Subcutaneous abdominal adipose tissue (tissue), 5 donors: ENCODE results near the gene FGF22.

Experiments
- H3K27ac ChIP-seq: one replicate; pipeline ENCODE4 v1.7.0; 2013; ENCODE audit warnings: low read depth, mild to moderate bottlenecking, inconsistent platforms, low read length, moderate library complexity
- H3K27me3 ChIP-seq, 5 donors: one replicate each; pipeline ENCODE4 v1.7.0; 2013; ENCODE audit warnings: low read length in 5 of 5, inconsistent platforms in 1 of 5; ENCODE audit not compliant: control insufficient read depth in 5 of 5, insufficient read depth in 4 of 5
- H3K36me3 ChIP-seq, 5 donors: one replicate each; pipeline ENCODE4 v1.7.0; 2013; ENCODE audit warnings: low read length in 5 of 5; ENCODE audit not compliant: control insufficient read depth in 5 of 5, insufficient read depth in 5 of 5
- H3K4me1 ChIP-seq, 5 donors: one replicate each; pipeline ENCODE4 v1.7.0; 2013; ENCODE audit warnings: low read length in 5 of 5, mild to moderate bottlenecking in 3 of 5, moderate library complexity in 1 of 5; ENCODE audit not compliant: control insufficient read depth in 5 of 5, insufficient read depth in 5 of 5
- H3K4me3 ChIP-seq, 5 donors: one replicate each; pipeline ENCODE4 v1.7.0; 2013; ENCODE audit warnings: low read length in 5 of 5, low read depth in 1 of 5
- H3K9ac ChIP-seq, 5 donors: one replicate each; pipeline ENCODE4 v1.7.0; 2013; ENCODE audit warnings: low read length in 5 of 5, mild to moderate bottlenecking in 4 of 5, moderate library complexity in 3 of 5
- H3K9me3 ChIP-seq, 5 donors: one replicate each; pipeline ENCODE4 v1.7.0; 2013; ENCODE audit warnings: low read length in 5 of 5; ENCODE audit not compliant: control insufficient read depth in 5 of 5
- donor health status: healthy.
- donor health status: healthy.
- donor health status: healthy.
- donor health status: healthy.
- donor health status: healthy.

FGF22 gene

DNA sequence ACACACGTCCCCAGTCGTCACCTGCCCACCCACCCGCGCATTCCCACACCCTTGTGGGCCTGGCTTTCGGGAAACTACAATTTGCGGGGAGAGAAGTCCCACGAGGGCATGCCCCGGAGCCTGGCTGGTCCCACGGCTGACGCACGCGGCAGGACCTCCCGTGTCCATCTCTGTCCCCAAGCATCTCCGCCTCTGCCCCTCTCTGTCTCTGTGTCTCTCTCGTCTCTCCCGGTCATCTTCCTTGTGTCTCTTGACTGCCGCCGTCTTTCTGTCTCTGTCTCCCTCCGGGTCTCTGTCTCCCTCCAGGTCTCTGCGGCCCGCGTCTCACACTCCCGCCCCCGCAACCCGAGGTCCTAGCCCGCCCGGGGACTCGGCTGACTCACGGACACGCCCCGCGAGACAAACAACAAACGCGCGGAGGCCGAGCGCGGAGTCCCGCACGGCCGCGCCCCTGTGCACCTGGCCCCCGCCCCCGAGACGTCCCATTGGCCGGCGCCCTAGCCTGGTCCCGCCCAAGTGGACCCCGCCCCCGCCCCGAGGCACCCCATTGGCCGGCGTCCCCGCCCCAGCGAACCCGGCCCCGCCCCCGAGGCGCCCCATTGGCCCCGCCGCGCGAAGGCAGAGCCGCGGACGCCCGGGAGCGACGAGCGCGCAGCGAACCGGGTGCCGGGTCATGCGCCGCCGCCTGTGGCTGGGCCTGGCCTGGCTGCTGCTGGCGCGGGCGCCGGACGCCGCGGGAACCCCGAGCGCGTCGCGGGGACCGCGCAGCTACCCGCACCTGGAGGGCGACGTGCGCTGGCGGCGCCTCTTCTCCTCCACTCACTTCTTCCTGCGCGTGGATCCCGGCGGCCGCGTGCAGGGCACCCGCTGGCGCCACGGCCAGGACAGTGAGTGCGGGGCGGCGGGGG, at the start of gene FGF22:
Gene FGF22 (plus strand): TSS at position 627 of the 908 bp plus-strand sequence. CDS start 47 bp downstream, at position 674.
- H3K4me3 ChIP-seq, result peak within 1 kb of the TSS; percentile 22 to 69 (median 55)
- H3K9ac ChIP-seq, result peak within 1 kb of the TSS in 1 of 5 donors; percentile 59
- no peaks in the 10 kb centered on the region for H3K27me3 ChIP-seq
- no peak within 1 kb of the TSS for H3K27ac ChIP-seq
- H3K4me1 ChIP-seq, result peaks cover 0 to 15% (median 10%) of the 10 kb centered on the region in 5 donors
- peaks cover 0 to 2% (median 0%) of the 10 kb centered on the region in 5 donors for H3K36me3 ChIP-seq
- H3K9me3 ChIP-seq, result no peaks in the 10 kb centered on the region

DNA sequence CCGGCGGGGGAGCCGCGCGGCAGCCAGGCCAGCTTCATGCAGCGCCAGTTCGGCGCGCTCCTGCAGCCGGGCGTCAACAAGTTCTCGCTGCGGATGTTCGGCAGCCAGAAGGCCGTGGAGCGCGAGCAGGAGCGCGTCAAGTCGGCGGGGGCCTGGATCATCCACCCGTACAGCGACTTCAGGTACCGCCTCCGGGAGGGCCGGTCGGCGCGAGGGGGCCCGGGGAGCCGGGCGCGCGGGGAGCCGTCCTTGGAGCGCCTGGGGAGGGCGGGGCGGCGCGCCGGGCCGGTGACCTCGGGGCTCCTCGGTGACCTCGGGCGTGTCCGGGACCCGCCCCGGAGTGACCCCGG, 49.3 kb upstream of the FGF22 start:
- Histone ChIP-seq H3K36me3 (no peaks in the 10 kb centered on the region), H3K27ac (no peak overlapping the region), H3K9me3 (no peaks in the 10 kb centered on the region), H3K9ac (no peak overlapping the region), H3K4me3 (peak overlapping the region in 1 of 5 donors; percentile 37), H3K4me1 (peaks cover 0 to 24% (median 9%) of the 10 kb centered on the region in 5 donors), H3K27me3 (peaks cover 32 to 52% (median 42%) of the 10 kb centered on the region in 5 donors)

DNA sequence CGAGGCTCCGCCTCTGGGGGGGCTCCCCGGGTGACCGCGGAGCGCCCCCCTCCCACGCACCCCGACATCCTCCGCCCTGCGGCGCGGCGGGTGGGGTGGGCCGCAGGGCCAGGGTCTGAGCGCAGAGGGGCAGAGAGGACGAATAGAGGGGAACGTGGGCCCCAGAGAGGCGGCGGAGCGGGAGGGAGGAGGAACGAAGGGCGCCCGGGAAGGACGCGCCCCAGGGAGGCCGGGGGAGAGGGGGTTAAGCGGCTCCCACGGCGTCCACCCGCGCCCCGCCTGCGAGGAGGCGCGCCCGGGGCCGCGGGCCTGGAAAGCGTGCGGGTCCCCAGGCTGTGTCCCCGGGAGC, 49.0 kb upstream of the FGF22 start:
- Histone ChIP-seq H3K36me3 (no peaks in the 10 kb centered on the region), H3K27me3 (peaks cover 32 to 52% (median 42%) of the 10 kb centered on the region in 5 donors), H3K9me3 (no peaks in the 10 kb centered on the region), H3K27ac (no peak overlapping the region), H3K4me1 (peaks cover 0 to 24% (median 9%) of the 10 kb centered on the region in 5 donors), H3K9ac (no peak overlapping the region), H3K4me3 (no peak overlapping the region)

DNA sequence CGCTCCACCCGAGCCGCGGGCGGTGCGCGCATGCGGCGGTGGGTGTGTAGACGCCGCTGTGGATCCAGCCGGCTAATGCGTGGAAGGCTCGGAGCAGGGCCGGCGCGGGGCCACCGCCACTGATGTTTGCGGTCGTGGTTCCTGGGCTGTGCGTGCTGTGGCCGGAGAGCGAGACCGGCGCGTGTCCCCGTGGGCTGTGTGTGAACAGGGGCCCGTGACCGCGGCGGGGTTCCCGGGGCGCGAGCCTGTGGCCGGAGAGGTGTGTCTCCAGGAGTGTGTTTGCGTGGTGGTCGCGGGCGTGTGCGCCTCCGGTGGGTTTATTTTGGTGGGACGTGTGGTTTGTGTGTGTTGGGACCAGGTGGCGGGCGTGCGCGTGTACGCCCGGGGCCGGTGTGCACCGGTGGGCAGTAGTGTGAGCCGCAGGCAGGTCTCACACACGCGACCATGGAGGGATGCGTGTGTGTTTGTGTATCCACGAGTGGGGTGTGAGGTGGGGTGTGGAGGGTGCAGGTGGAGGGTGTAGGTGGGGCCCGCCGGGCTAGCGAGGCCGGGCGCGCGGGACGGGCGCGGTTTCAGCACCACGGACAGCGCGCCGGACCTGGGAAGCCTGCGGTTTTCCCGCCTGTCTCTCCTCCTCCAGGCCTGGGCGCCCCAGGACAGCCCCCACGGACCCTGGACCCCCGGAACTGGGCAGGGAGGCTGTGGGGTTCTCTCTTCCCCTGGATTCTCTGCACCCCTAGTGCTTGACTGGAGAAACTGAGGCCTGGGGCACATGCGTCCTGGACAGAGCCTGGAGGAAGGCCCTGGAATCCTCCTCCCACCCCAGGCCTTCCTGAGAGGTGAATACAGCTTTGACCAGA, 48.4 kb upstream of the FGF22 start:
- H3K27me3 ChIP-seq, result peaks cover 32 to 57% (median 42%) of the 10 kb centered on the region in 5 donors
- H3K9ac ChIP-seq, result no peak overlapping the region

DNA sequence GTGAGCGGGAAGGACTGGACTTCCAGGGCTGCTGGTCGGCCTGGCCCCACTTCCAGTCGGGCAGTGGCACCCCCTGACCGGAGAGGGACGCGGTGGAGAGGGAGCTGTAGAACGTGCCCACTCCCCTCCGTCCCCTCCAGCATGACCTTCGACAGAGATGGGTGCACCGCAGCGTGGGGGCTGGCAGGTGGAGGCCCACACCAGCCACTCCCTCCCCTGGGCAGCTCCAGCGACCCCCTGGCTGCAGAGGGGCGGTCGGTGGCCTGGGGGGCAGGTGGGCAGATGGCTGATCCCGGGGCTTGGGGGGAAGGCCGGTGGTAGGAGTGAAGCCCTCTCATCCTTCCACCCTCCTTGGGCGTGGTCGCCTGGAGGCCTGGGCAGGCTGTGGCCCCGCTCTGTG, 47.6 kb upstream of the FGF22 start:
- Histone ChIP-seq H3K9me3 (no peaks in the 10 kb centered on the region), H3K36me3 (no peaks in the 10 kb centered on the region), H3K27me3 (peaks cover 32 to 62% (median 42%) of the 10 kb centered on the region in 5 donors), H3K4me1 (peaks cover 0 to 24% (median 9%) of the 10 kb centered on the region in 5 donors), H3K27ac (no peak overlapping the region), H3K4me3 (no peak overlapping the region), H3K9ac (no peak overlapping the region)

More for the DNA sequence above, 48.4 kb upstream of the FGF22 start:
- Histone ChIP-seq H3K36me3 (no peaks in the 10 kb centered on the region), H3K4me1 (peaks cover 0 to 24% (median 9%) of the 10 kb centered on the region in 5 donors), H3K27ac (no peak overlapping the region), H3K4me3 (no peak overlapping the region), H3K9me3 (no peaks in the 10 kb centered on the region)

DNA sequence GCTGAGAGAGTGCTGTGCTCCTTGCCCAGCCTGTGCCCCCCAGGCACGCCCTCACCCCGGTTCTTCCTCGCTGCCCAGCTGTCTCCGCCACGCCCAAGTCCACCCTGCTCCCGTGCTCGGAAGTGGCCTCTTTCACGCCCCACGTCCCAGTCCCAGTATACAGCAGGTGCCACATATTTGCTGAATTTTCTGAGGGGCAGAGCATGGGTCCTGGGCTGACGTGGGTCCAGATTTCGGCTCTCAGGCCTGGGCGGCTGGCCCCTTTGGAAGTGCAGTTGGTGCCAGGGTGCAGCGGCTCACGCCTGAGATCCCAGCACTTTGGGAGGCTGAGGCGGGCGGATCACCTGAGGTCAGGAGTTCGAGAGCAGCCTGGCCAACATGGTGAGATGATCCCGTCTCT, 46.6 kb upstream of the FGF22 start:
- Histone ChIP-seq H3K9ac (no peak overlapping the region), H3K4me3 (no peak overlapping the region), H3K4me1 (peaks cover 0 to 20% (median 9%) of the 10 kb centered on the region in 5 donors), H3K27me3 (peaks cover 32 to 59% (median 39%) of the 10 kb centered on the region in 5 donors), H3K36me3 (no peaks in the 10 kb centered on the region), H3K9me3 (no peaks in the 10 kb centered on the region), H3K27ac (no peak overlapping the region)

DNA sequence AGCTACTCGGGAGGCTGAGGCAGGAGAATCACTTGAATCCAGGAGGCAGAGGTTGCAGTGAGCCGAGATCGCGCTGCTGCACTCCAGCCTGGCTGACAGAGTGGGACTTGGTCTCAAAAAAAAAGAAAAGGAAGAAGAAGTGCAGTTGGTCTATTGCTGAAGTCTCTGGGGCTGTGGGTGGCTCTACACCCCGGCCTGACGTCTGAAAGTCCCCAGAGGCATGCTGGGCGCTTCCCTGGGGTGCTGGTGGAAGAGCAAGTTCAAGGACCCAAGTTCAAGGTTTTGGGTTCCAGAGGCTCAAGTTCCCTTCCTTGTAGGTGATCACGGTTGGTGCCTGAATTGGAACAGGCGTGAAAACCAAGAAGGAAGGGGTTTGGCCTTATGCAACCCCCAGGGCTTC, 46.2 kb upstream of the FGF22 start:
- no peak overlapping the region for H3K4me3 ChIP-seq
- no peaks in the 10 kb centered on the region for H3K36me3 ChIP-seq
- H3K9me3 ChIP-seq, result no peaks in the 10 kb centered on the region
- peaks cover 0 to 15% (median 6%) of the 10 kb centered on the region in 5 donors for H3K4me1 ChIP-seq
- H3K27me3 ChIP-seq, result peaks cover 31 to 55% (median 37%) of the 10 kb centered on the region in 5 donors
- H3K9ac ChIP-seq, result no peak overlapping the region
- H3K27ac ChIP-seq, result no peak overlapping the region

DNA sequence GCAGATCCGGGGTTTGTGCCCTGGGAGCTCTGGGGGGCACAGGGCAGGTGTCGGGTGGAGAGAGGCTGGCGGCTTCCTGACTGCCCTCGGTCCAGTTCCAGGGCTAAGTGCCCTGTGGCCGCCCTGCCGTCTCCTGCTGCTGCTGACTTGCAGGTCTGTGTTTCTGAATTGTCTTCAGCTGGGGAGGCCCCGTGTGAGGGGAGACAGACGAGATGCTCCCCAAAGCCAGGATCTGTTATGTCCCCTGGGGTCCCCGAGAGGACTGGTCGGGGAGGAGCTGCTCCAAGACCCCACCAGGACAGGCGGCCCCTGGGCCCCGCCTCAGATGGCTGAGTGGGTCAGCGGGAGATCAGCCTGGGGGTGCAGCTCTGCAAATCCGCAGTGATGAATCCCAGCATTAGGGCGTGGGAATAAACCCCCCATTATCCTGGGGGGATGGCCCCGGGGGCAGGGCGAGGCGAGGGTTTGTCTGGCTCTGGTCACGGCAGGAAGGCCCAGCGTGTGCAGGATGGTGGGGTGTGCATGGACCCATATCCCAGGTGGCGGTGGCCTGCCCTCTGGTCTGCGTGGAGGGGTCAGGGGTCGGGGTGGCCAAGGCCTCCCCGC, 45.3 kb upstream of the FGF22 start:
- H3K27me3 ChIP-seq, result peaks cover 23 to 48% (median 29%) of the 10 kb centered on the region in 5 donors
- no peak overlapping the region for H3K27ac ChIP-seq
- peaks cover 0 to 10% (median 3%) of the 10 kb centered on the region in 5 donors for H3K4me1 ChIP-seq
- no peaks in the 10 kb centered on the region for H3K9me3 ChIP-seq
- no peak overlapping the region for H3K4me3 ChIP-seq
- H3K36me3 ChIP-seq, result no peaks in the 10 kb centered on the region
- H3K9ac ChIP-seq, result no peak overlapping the region

DNA sequence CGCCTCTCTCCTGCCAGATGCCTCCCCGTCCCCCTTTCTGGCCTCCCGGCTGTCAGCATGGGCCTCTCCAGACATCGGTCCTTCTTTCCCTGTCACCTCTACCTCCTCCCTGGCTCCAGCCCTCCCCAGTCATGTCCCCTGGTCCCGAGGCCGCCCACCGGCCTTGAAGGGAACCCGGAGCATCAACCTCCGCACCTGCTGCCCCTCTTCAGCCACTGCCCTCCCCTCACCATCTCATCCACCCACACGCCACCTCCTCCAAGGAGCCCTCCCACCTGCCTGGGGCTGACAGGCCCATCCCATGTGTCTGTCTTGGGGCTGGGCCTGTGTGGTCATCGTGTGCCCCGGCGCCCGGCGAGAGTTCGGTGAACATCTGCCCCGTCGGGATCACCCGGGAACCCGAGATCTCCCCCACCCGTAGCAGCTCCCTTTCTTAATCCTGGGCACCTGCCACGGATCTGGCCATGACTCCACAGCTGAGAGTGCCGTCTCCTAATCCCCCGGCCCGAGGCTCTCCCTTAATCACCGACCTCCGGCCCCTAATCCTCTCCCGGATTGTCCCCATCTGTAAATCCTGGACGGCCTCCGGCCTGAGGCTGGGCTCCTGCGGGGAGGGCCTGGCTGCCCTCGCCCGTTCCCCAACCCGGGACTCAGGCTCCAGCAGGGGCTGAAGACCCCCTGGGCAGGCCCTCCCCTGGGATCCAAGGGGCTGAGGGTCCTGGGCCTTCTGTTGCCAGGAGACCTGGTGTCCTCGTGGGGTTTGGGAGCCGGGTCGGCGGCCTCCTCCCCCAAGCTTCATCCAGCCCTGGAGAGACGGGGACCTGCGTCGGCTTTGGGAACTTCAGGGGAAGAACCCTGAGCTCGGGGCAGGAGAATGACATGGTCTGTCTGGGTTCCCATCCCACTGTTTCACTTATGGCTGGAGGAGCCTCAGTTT, 44.1 kb upstream of the FGF22 start:
- Histone ChIP-seq H3K27me3 (peaks cover 22 to 47% (median 28%) of the 10 kb centered on the region in 5 donors), H3K9me3 (no peaks in the 10 kb centered on the region), H3K27ac (no peak overlapping the region)

More for the DNA sequence above, 44.1 kb upstream of the FGF22 start:
- Histone ChIP-seq H3K4me3 (no peak overlapping the region), H3K9ac (no peak overlapping the region), H3K36me3 (no peaks in the 10 kb centered on the region), H3K4me1 (peaks cover 0 to 5% (median 0%) of the 10 kb centered on the region in 5 donors)
